HuH-7.5 (cell line): ENCODE data around the gene CD226.
"Not testable (repeated sequence)": the region's sequence is repeated elsewhere in the genome, so short reads cannot be mapped to it uniquely, and the experiment has no call there.

Experiments
- DNase-seq: peaks from one replicate; pipeline ENCODE4 v3.0.0; 2011; ENCODE audit warnings: low spot score

The CD226 gene

GRCh38 chr18:69947361-69948133, at the start of gene CD226:
Gene CD226, minus strand, starts transcription at chr18:69947873. Its CDS starts 467 bp downstream, at chr18:69947406.
- no peak for DNase-seq

GRCh38 chr18:69996951-69997798, 49.5 kb upstream of the CD226 start:
- DNase-seq, result no peak

GRCh38 chr18:69996417-69996816, 48.7 kb upstream of the CD226 start:
- DNase-seq, result no peak

- no peak for DNase-seq
These were observed 48.1 kb upstream of the CD226 start for GRCh38 chr18:69995774-69996173.

GRCh38 chr18:69992776-69993175, 45.1 kb upstream of the CD226 start:
- DNase-seq, result no peak

GRCh38 chr18:69987870-69988269, 40.2 kb upstream of the CD226 start:
- DNase-seq, result no peak

- DNase-seq, result no peak
These were observed 37.6 kb upstream of the CD226 start for GRCh38 chr18:69985239-69985638.

- DNase-seq, result no peak
These were observed 34.7 kb upstream of the CD226 start for GRCh38 chr18:69982417-69982816.

GRCh38 chr18:69981948-69982347, 34.3 kb upstream of the CD226 start:
- no peak for DNase-seq

GRCh38 chr18:69980982-69981804, 33.5 kb upstream of the CD226 start:
- no peak for DNase-seq

- no peak for DNase-seq
These were observed 32.8 kb upstream of the CD226 start for GRCh38 chr18:69980509-69980908.

- no peak for DNase-seq
These were observed 31.4 kb upstream of the CD226 start for GRCh38 chr18:69978732-69979715.

GRCh38 chr18:69975294-69975693, 27.6 kb upstream of the CD226 start:
- DNase-seq, result not testable (repeated sequence)

GRCh38 chr18:69974365-69974764, 26.7 kb upstream of the CD226 start:
- no peak for DNase-seq

GRCh38 chr18:69969491-69969890, 21.8 kb upstream of the CD226 start:
- DNase-seq, result no peak

- DNase-seq, result no peak
These were observed 20.4 kb upstream of the CD226 start for GRCh38 chr18:69968039-69968438.

- no peak for DNase-seq
These were observed 15.5 kb upstream of the CD226 start for GRCh38 chr18:69963196-69963595.

- DNase-seq, result no peak
These were observed 14.0 kb upstream of the CD226 start for GRCh38 chr18:69961718-69962117.

GRCh38 chr18:69958422-69958821, 10.7 kb upstream of the CD226 start:
- no peak for DNase-seq

GRCh38 chr18:69957747-69958146, 10.1 kb upstream of the CD226 start:
- no peak for DNase-seq
